ENCODE measurements around the gene ROPN1L. TPM values are rescaled to one million over a fixed set of nuclear protein-coding genes. Genes with fewer than 3 reads are reported as not detected.

ROPN1L gene
- total and polyA plus RNA-seq, 2 of the 8 experiments (the other 6 are each of a cell fraction or from before 2014, with no cell fraction given): 0.24 to 0.73 TPM

DNA sequence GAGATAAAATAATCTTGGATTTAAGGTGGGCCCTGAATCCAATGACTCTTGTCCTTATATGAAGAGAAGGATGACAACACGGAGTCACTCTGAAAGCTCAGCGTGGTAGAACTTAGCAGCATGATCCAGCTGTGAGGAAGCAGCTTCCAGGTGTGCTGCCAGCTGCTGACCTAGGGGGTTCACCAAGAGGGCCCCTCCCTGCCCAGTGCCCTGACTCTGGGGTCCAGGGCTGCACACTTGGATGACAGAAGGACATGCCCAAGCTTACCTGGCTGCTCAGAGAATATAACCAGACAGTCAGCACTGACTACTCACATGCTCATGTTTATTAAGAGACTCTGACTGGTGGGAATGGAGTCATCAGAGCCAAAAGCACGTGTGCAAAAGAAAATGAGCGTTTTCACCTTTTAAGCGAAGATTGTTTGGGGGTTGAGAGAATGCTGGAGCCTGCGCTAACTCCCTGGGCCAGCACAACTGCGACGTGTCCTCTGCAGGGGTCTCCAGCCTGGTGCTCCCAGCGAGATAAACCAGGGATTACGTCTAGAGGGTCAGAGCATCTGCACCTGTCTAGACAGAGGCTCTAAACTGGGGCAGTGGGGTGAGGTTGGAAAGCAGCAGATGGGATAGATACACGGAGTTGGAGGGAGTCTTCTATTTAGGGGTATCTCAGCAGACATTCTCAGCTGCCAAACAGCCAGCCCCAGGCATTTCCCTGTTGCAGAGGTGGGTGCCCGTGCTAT, 41.3 kb downstream of the ROPN1L start:
- WGBS, 2 experiments (ENCODE audit: extremely low coverage in 1 of 2, insufficient coverage in 1 of 2, insufficient read length in 1 of 2, insufficient replicate concordance in 2 of 2, low coverage in 1 of 2, low lambda C conversion rate in 2 of 2, missing lambda C conversion rate in 1 of 2): 92% methylated on average over 12 of the region's 12 CpGs; no CpG with 5 or more reads in 1 of the 2 experiments
- H2AFZ ChIP-seq (ENCODE audit: low read length): no peak overlapping the region
- H2BK20ac ChIP-seq (ENCODE audit: low read length): no peak overlapping the region
- H3K36me3 ChIP-seq (ENCODE audit: control insufficient read depth in 2 of 4, insufficient read depth in 4 of 4, low read length in 3 of 4): no peaks in the 10 kb centered on the region
- H3K14ac ChIP-seq (ENCODE audit: insufficient read length): no peak overlapping the region
- no peak overlapping the region for H2BK120ac ChIP-seq (replicated peaks; ENCODE audit: low read depth, low read length)
- POLR2A ChIA-PET (ENCODE audit: partially characterized antibody): no interaction called here
- H3K27ac ChIP-seq (ENCODE audit: low read depth, low read length): no peak overlapping the region
- H4K5ac ChIP-seq (ENCODE audit: insufficient read length, low read depth, low read length): no peak overlapping the region
- H3K23ac ChIP-seq (ENCODE audit: insufficient read length): no peak overlapping the region
- no peak overlapping the region for H3K4me2 ChIP-seq (ENCODE audit: insufficient read depth in 1 of 2, low read depth in 2 of 2, low read length in 2 of 2)
- H3K23me2 ChIP-seq (ENCODE audit: low read depth, low read length): no peaks in the 10 kb centered on the region
- H3K4ac ChIP-seq (replicated peaks; ENCODE audit: insufficient read length, low read depth, low read length): no peak overlapping the region
- DNase-seq (ENCODE audit: low read depth in 1 of 2, low spot score in 2 of 2) (no peak), FAIRE-seq (no peak)
- H4K20me1 ChIP-seq (replicated peaks in 1 of 2; ENCODE audit: control insufficient read depth in 1 of 2, insufficient read depth in 2 of 2, low read length in 2 of 2): no peaks in the 10 kb centered on the region
- no peaks in the 10 kb centered on the region for H3K27me3 ChIP-seq (replicated peaks in 1 of 4; ENCODE audit: control insufficient read depth in 3 of 4, extremely low read depth in 1 of 4, insufficient read depth in 3 of 4, low read length in 3 of 4)
- H3K79me2 ChIP-seq (ENCODE audit: control insufficient read depth in 1 of 2, insufficient read depth in 2 of 2, low read length in 2 of 2): no peaks in the 10 kb centered on the region
- no peak overlapping the region for H2BK5ac ChIP-seq (ENCODE audit: low read depth, low read length)
- no peaks in the 10 kb centered on the region for H3K79me1 ChIP-seq (ENCODE audit: low read depth, low read length)
- TF ChIP-seq, protein P1, sequence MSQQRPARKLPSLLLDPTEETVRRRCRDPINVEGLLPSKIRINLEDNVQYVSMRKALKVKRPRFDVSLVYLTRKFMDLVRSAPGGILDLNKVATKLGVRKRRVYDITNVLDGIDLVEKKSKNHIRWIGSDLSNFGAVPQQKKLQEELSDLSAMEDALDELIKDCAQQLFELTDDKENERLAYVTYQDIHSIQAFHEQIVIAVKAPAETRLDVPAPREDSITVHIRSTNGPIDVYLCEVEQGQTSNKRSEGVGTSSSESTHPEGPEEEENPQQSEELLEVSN (IDR thresholded peaks at IDR 0.05): no peak
- CTCF ChIA-PET (ENCODE audit: partially characterized antibody): interaction anchor here (0.9 to 1.4 kb wide), 2 partner anchors 16 to 30 kb away, joined by 3 to 4 read pairs; no protein-coding TSS in a partner anchor
- H3K4me3 ChIP-seq (ENCODE audit: extremely low read depth in 1 of 4, insufficient read depth in 2 of 4, low read depth in 3 of 4, low read length in 4 of 4): no peak overlapping the region
- no peak overlapping the region for H4K91ac ChIP-seq (replicated peaks; ENCODE audit: insufficient read length, low read length)
- H2BK15ac ChIP-seq (ENCODE audit: low read length): peak overlapping the region; percentile 61; the same call in 1 of the 2 replicates
- no peaks in the 10 kb centered on the region for H3K9me3 ChIP-seq (ENCODE audit: insufficient read depth in 2 of 2, low read depth in 1 of 2, low read length in 1 of 2)
- H3K4me1 ChIP-seq (replicated peaks in 1 of 4; ENCODE audit: control insufficient read depth in 3 of 4, insufficient read depth in 4 of 4, low read length in 3 of 4): peaks cover 5 to 12% (median 8%) of the 10 kb centered on the region in 4 experiments; a peak in 4 of 7 replicates
- no peak overlapping the region for H3K18ac ChIP-seq (ENCODE audit: extremely low read depth, low read length)
- H2AK5ac ChIP-seq (ENCODE audit: low read depth, low read length): no peak overlapping the region
- peak overlapping the region; percentile 17; the same call in 1 of the 2 replicates for H2BK12ac ChIP-seq (ENCODE audit: low read depth, low read length)
- no peak overlapping the region for H3K56ac ChIP-seq (replicated peaks; ENCODE audit: insufficient read length, low read depth, low read length)
- no peak overlapping the region for H3K9ac ChIP-seq (replicated peaks in 1 of 4; ENCODE audit: extremely low read depth in 1 of 4, low read depth in 3 of 4, low read length in 3 of 4)
- H4K8ac ChIP-seq (ENCODE audit: extremely low read depth, insufficient read depth, low read length): no peak overlapping the region

Measured in H1 (cell line).